Fibroblast of lung (primary cell): Measurements from ENCODE around the gene LMBRD1. TPM values are rescaled to one million over a fixed set of nuclear protein-coding genes. Genes with fewer than 3 reads are reported as not detected.

Experiments used
- DNase-seq, 2 donors: peaks; one replicate each; pipeline versions ENCODE4 v3.0.0 to v3.0.0-alpha.2; 2010; ENCODE audit warnings: low read depth in 2 of 2
- H2AFZ ChIP-seq: 2 replicates; pipeline ENCODE4 v1.5.1; 2012; ENCODE audit warnings: low read length, control low read depth, inconsistent platforms
- H3K27ac ChIP-seq: 2 replicates; pipeline ENCODE4 v1.5.1; 2011; ENCODE audit warnings: low read length, control low read depth; ENCODE audit not compliant: insufficient read depth
- H3K27me3 ChIP-seq: 2 replicates; pipeline ENCODE4 v1.5.1; 2011; ENCODE audit warnings: mild to moderate bottlenecking, low read length; ENCODE audit not compliant: control insufficient read depth, insufficient read depth
- H3K36me3 ChIP-seq: 2 replicates; pipeline ENCODE4 v1.5.1; 2011; ENCODE audit warnings: low read length; ENCODE audit not compliant: control insufficient read depth, insufficient read depth
- H3K4me1 ChIP-seq: 2 replicates; pipeline ENCODE4 v1.5.1; 2011; ENCODE audit warnings: low read length; ENCODE audit not compliant: control insufficient read depth, insufficient read depth; ENCODE audit errors: extremely low read depth
- H3K4me2 ChIP-seq: 2 replicates; pipeline ENCODE4 v1.5.1; 2011; ENCODE audit warnings: low read length, control low read depth; ENCODE audit not compliant: insufficient read depth; ENCODE audit errors: extremely low read depth
- H3K4me3 ChIP-seq, 4 experiments: fragments of 200-600 bp in 1 of 4; sonication (generic) in 1 of 4; replicated peaks in 1 of 4; 2 replicates each; pipeline ENCODE4 v1.5.1; 2011 to 2016; ENCODE audit warnings: low read length in 4 of 4, low read depth in 3 of 4, mild to moderate bottlenecking in 3 of 4, control low read depth in 2 of 4, inconsistent platforms in 1 of 4, mixed read lengths in 1 of 4; ENCODE audit not compliant: insufficient read depth in 1 of 4; ENCODE audit errors: control extremely low read depth in 1 of 4
- H3K79me2 ChIP-seq: 2 replicates; pipeline ENCODE4 v1.5.1; 2012; ENCODE audit warnings: mild to moderate bottlenecking, low read length, inconsistent platforms; ENCODE audit not compliant: control insufficient read depth, insufficient read depth
- H3K9ac ChIP-seq: 2 replicates; pipeline ENCODE4 v1.5.1; 2011; ENCODE audit warnings: mild to moderate bottlenecking, low read length, control low read depth; ENCODE audit not compliant: insufficient read depth
- H3K9me3 ChIP-seq: 2 replicates; pipeline ENCODE4 v1.5.1; 2012; ENCODE audit warnings: low read depth, low read length; ENCODE audit not compliant: control insufficient read depth, insufficient read depth
- H4K20me1 ChIP-seq: 2 replicates; pipeline ENCODE4 v1.5.1; 2011; ENCODE audit warnings: low read length; ENCODE audit not compliant: control insufficient read depth, insufficient read depth; ENCODE audit errors: extremely low read depth
- EZH2 ChIP-seq: IDR thresholded peaks from 2 replicates; pipeline ENCODE4 v1.5.1; 2012; ENCODE audit warnings: low read length, control low read depth, mild to moderate bottlenecking; ENCODE audit errors: missing control alignments
- polyA plus RNA-seq, 2 donors: library from polyadenylated mRNA; depleted of rRNA in 1 of 2; stranded (reverse) in 1 of 2; unstranded in 1 of 2; fragments of >200 nt; gene quantifications; 2 replicates each; pipeline ENCODE4 v1.2.1, GENCODE V29; 2011 to 2012; ENCODE audit warnings: missing spikeins in 1 of 2
- total RNA-seq: library from RNA; depleted of rRNA; stranded (reverse); fragments of >200 nt; gene quantifications from 2 replicates; pipeline ENCODE4 v1.2.1, GENCODE V29; 2014
- TF ChIP-seq, protein P1 (sequence below), 2 donors: IDR thresholded peaks in 1 of 2; conservative IDR thresholded peaks in 1 of 2; 1 replicate in 1 of 2; 2 replicates in 1 of 2; pipeline ENCODE4 v1.5.1; 2011 to 2012; ENCODE audit warnings: low read length in 2 of 2, control low read depth in 1 of 2, inconsistent platforms in 1 of 2, low read depth in 1 of 2, mild to moderate bottlenecking in 1 of 2

LMBRD1 gene
- total and polyA plus RNA-seq, 2 donors (not counting 1 experiment from before 2014, with no cell fraction given): 30.7 to 46.5 TPM

DNA sequence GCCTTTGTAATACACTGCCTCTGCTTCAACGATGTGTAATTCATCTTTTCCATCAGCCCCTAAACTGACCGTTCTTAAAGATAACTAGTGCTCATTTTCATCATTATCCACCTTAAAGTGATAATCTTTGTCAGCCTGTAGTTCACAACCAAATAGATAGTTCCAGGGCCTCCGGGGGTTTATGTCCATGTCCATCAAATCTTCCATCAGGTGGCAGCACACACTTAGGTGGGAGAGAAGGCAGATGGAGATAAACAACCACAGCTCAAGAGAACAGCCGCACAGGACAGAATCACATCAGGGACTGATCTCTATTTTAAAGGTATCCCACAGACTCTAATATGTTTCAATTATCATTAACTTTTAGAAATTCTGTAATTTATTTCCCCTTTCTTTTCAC is 90.9 kb downstream of the LMBRD1 start:
- Histone ChIP-seq H3K4me1 (no peaks in the 10 kb centered on the region), H4K20me1 (no peaks in the 10 kb centered on the region), H3K9ac (no peak overlapping the region), H3K4me2 (no peak overlapping the region), H3K79me2 (no peaks in the 10 kb centered on the region), H3K27ac (no peak overlapping the region), H3K36me3 (no peaks in the 10 kb centered on the region), H3K4me3 (no peak overlapping the region), H3K9me3 (no peaks in the 10 kb centered on the region), H3K27me3 (no peaks in the 10 kb centered on the region), H2AFZ (no peak overlapping the region)
- DNase-seq: no peak
- no peak for TF ChIP-seq EZH2

DNA sequence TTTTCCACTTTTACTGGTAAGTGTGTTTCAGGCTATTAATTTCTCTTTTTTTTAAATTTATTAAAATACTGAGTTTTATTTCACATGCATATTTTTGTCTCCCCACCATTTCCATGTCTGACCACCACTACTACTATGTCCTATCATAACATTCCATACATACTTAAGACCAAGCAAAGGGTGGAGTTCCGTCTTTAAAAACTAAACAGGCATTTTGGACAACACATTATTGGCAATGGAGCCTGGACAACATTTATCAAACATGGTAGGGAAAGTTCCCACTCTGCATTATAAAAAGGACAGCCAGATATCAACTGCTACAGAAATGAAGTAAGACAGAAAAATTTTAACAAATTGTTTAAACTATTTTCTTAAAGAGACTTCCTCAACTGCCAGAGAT is 91.9 kb downstream of the LMBRD1 start:
- no peaks in the 10 kb centered on the region for H3K9me3 ChIP-seq
- H2AFZ ChIP-seq: no peak overlapping the region
- TF ChIP-seq, protein P1, sequence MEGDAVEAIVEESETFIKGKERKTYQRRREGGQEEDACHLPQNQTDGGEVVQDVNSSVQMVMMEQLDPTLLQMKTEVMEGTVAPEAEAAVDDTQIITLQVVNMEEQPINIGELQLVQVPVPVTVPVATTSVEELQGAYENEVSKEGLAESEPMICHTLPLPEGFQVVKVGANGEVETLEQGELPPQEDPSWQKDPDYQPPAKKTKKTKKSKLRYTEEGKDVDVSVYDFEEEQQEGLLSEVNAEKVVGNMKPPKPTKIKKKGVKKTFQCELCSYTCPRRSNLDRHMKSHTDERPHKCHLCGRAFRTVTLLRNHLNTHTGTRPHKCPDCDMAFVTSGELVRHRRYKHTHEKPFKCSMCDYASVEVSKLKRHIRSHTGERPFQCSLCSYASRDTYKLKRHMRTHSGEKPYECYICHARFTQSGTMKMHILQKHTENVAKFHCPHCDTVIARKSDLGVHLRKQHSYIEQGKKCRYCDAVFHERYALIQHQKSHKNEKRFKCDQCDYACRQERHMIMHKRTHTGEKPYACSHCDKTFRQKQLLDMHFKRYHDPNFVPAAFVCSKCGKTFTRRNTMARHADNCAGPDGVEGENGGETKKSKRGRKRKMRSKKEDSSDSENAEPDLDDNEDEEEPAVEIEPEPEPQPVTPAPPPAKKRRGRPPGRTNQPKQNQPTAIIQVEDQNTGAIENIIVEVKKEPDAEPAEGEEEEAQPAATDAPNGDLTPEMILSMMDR (conservative IDR thresholded peaks at IDR 0.05 in 1 of 2, IDR thresholded peaks at IDR 0.05 in 1 of 2; ENCODE audit: low read depth in 1 of 2, low read length in 2 of 2): no peak
- TF ChIP-seq EZH2: no peak
- H3K27me3 ChIP-seq: no peaks in the 10 kb centered on the region
- DNase-seq: peak in 1 of 2 donors; percentile 61
- H3K4me1 ChIP-seq: no peaks in the 10 kb centered on the region
- no peak overlapping the region for H3K27ac ChIP-seq
- H3K9ac ChIP-seq: no peak overlapping the region
- no peak overlapping the region for H3K4me2 ChIP-seq
- no peaks in the 10 kb centered on the region for H3K36me3 ChIP-seq
- H3K4me3 ChIP-seq: no peak overlapping the region
- no peaks in the 10 kb centered on the region for H3K79me2 ChIP-seq
- no peaks in the 10 kb centered on the region for H4K20me1 ChIP-seq

DNA sequence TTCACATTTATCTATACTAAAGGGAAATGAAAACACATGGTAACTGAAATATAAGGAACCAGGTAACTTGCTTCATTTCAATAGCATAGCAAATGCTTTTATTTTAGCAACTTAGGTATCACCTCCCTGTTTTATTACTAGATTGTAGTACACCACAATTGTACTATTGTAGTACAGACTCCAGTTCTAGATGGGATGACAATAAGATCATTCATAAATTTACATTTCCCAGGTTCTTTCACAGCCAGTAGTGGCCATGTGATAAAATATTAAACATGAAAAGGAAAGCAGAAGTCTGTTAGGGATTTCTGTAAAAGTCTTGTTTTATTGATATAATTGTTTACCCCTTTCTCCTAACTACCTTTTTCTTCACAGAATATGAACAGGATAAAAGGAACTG is 97.2 kb downstream of the LMBRD1 start:
- no peaks in the 10 kb centered on the region for H3K27me3 ChIP-seq
- H3K9ac ChIP-seq: no peak overlapping the region
- H3K36me3 ChIP-seq: peaks cover 2% of the 10 kb centered on the region
- H3K4me3 ChIP-seq: no peak overlapping the region
- DNase-seq: no peak
- H3K4me1 ChIP-seq: peaks cover 2% of the 10 kb centered on the region
- no peak overlapping the region for H3K4me2 ChIP-seq
- no peak overlapping the region for H2AFZ ChIP-seq
- H3K27ac ChIP-seq: no peak overlapping the region
- no peaks in the 10 kb centered on the region for H3K79me2 ChIP-seq
- no peaks in the 10 kb centered on the region for H4K20me1 ChIP-seq
- TF ChIP-seq, protein P1 (conservative IDR thresholded peaks at IDR 0.05 in 1 of 2, IDR thresholded peaks at IDR 0.05 in 1 of 2; ENCODE audit: low read depth in 1 of 2, low read length in 2 of 2): no peak
- TF ChIP-seq EZH2: no peak
- H3K9me3 ChIP-seq: no peaks in the 10 kb centered on the region
